NCI-H2196 (cell line): Measurements from ENCODE around the gene GOLGA1.
A peak's percentile ranks its signal among the peaks of the same experiment; 100 is the strongest.

Source experiments
- DNase-seq: peaks from one replicate; lab custom pipeline; 2025; ENCODE audit not compliant: unreplicated experiment; lab: John Stamatoyannopoulos, UW

Gene GOLGA1

DNA sequence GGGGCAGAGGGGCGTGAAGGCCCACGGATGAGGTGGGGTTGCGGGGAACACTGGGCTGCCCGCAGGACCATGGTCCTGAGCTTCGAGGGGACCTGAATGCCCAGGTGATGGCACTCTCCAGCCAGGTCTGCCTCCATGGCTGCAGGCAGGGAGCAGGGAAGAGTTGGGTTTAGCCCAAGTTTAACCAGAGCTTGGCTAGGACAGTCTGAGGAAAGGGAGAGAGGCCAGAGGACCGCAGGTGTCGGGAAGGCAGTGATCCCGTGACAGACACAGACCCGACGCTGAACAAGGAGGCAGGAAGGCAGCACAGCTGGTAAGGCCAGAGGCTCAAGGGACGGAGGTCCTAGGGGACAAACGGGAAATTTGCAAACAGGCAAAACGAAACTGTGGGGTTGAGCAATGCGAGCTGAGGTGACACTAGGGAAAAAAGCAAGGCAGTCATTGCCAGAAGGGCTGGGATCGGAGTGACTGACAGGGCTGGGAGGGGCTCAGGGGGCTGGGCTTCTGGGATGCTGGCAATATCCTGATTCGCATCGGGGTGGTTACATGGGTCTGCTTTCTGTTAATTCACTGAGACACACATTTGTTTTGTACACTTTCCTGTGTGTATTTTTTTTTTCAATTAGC, 53.9 kb downstream of the GOLGA1 start:
- DNase-seq = no peak

DNA sequence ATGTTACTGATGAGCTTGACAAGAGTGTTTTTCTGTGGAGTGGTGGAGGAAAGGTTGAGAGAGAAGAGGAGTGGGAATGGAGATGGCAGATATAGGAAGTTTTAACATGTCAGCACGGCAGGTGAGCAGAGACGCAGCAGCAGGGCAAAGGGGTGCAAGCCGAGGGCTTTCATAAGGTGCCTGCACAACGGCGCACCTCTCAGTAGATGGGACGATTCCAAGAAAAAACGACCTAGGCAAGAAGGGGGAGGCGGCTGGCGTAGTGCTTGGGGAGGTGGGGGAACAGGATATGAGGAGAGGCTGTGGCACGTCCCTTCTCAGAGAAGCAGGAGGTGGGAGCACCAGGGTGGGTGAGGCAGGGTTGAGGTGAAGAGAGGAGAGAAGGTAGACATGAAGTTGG, 54.4 kb downstream of the GOLGA1 start:
- DNase-seq = no peak

DNA sequence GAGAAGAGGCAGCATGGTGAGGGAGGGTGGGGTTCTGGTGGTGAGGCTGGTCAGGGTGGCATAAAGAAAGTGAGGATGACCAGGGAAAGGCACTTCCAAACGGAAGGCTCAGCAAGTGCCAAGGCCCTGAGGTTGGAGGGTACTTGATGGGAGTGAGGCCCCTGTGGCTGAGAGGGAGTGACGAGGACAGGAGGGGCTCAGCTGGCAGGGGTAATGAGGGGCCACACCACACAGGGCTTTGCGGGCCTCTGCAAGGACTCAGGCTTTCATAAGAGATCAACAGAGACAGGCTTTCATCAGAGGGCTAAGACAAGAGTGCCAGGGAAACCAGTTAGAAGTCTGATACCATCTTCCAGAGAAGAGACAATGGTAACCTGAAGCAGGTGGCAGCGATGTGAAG, 55.3 kb downstream of the GOLGA1 start:
- DNase-seq = no peak

DNA sequence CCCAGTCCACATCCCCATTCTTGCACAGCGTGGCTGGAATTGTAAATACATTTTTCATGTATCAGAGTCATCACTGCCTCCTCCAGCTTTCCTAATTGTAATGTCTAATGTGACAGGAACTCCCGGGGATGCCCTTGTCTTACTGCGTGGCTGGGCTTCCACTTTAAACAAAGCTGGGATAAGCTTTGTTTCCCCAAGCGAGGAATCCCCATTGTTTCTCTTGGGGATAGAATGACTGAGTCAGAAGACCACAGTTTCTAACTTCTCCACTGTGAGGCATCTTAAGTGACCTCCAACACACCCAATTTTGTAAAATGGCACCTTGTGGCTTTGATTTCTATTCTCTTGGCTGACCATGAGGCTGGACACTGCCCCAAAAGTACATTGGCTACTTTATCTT, 56.5 kb downstream of the GOLGA1 start:
- DNase-seq = no peak

DNA sequence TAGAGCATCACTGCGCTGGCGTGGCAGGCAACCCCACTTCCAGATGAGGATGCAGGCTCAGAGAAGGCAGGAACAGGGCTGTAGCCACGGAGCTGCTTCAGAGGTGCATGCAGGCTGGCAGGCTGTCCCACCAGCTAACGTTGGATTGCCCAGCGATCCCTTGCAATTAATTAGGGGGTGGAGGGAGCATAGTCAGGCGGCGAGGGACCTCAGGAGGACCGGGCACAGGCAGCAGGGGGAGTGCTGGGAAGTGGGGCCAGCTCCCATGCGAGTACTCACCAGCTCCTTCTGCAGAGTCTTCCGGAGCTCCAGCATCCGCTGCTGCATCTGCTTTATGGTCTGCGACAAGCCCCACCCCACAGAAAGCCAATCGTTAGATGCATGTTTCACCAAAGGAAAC, 58.7 kb downstream of the GOLGA1 start:
- DNase-seq = no peak

DNA sequence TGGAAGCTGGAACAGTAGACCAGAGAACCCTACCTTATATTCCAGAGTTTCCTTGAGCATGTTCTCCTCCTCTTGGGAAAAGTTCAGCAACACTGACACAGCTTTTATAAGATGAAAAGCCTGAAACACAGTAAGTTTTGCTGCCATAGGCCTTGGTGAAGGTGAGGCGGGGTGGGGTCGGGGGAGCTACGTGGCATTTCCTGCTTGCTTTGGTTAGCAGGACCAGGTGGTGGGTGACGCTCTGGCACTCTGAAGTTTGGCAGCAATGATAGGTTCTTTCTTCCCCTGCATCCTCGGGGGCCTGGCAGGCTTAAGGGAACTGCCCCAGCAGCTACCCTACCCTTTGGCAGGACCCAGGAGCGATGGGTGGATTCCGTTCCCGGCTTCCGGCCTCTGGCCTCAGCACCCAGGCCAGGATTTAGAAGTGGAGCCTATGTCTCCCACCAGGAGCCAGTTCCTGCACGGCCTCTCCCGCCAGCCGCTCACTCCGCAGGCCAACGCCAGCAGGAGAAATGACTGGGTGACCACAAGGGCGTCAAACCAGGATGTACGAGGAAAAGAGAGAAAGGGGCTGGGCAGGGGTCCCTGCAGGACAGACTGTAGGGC, 59.6 kb downstream of the GOLGA1 start:
- DNase-seq = no peak

DNA sequence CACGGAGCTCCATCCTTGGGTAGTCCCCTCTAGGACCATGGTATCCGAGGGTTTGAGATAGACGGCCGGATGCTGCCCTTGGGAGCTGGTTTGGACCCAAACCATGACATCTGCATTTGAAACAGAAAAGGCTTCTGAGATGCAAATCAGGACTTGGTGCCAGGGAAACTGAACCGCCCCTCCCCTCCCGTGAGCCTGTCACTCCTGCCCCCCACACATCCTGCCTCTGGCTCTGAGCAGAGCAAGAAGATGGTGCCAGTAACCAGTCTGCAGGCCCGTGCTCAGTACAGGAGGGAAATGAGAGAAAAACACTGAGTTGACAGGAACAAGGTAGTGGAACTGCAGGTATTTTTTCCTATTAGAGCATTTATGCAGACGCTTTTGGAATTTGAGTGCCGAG, 60.4 kb downstream of the GOLGA1 start:
- DNase-seq = no peak

DNA sequence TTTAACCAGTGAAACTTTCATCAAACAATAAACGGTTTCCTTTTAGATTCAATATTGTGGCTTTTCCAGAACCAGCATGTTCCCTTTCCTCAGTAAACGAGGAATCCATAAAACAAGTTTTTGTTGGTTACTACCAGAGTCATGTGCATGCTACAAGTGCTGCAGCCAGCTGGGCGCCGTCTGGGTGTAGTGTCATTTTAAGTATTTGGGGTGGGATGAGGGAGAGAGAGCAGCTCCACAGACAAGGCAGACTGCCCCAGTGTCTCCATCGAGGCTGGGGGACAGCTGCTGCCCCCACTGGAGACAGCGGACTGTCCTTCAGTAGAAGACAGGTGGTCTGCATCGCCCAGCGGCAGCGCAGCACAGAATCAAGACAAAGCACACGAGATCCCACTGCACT, 61.7 kb downstream of the GOLGA1 start:
- no peak for DNase-seq

DNA sequence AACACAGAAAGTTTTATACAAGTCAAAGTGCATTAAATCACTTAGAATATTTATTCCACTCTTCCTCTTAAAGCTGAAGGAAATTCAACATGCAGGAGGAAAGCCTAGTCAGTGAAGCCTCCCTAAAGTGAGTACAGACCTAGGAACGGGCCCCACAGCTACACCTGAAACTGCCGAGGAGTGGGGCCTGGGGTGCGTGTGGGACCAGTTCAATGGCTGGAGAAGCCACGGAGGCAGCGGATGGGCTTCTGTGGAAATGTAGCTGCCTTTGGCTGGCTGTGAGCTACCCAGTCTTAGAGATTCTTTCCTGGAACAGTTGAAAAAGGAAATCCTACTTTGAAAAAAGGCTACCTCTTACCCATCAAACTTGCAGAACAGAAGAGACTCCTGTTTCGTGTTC, 62.4 kb downstream of the GOLGA1 start:
- no peak for DNase-seq

DNA sequence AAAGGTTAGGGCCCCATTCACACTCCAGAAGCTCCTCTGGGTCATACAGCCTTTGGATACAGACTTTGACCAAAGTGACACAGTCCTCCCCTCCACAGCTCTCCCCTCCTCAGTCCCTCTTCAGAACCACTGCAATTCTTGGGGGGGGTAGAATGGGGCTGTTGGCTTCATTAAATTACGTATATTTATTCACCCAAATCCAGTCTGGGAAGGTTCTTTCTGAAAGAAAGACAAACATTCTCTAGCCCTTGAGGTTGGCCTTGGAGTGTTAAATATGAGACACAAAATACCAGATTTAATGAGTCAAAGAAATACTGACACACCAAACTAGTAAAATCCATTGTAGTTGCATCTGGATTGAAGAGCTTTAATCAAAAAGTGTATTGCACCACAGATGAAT, 62.9 kb downstream of the GOLGA1 start:
- DNase-seq = no peak

DNA sequence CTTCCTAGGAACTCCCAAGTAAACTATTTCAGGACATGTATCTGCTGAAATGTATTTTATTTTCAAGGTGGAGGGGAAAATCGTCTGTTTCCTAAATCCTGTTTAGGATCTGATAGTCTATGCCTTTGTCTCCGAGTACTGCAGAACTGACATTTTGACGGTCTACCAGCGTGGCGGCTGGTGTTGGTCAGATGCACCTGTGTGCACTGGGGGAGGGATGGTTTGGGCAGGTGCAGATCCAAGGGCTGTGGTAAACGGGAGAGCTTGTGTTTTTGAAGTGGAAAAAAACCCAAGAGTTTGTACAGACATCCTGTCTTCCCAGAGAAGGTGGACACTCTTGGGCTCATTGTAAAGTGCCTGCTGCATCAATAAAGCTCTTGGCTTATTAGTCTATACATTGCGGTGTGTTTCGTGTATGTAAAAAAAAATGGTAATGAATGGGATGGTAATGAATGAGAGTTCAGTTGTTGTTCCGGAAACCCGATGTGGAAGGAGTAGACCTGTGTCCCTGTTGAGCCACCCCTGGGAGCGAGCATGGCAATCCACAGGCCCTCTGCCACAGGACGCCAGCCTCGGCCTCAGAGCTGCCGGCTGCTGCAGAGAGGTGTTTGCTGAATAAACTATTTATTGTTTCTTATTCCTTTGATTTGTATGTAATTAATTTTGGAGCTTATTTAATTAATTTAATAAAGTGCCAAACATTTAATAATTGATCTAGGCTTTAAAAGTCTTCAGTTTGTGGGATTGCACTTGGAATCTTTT, 63.7 kb downstream of the GOLGA1 start:
- no peak for DNase-seq

DNA sequence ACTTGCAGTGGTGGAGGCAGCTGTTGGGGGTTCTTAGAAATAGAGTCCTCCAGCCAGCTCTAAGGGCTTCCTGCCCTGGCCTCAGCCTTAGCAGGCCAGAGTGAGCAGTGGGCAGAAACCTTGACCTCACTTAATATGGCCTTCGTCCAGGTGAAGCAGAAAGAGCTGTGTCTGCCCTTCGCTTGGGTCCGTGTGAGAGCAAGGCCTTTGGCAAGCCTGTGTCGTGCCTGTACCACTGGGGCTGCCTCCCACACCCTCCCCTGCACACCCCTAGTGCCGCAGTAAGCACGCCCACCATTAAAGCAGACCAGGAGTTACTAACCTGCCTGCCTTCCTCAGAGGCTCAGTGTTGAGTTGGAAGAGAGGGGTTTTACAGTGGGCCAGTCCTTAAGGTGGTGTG, 65.4 kb downstream of the GOLGA1 start:
- no peak for DNase-seq

DNA sequence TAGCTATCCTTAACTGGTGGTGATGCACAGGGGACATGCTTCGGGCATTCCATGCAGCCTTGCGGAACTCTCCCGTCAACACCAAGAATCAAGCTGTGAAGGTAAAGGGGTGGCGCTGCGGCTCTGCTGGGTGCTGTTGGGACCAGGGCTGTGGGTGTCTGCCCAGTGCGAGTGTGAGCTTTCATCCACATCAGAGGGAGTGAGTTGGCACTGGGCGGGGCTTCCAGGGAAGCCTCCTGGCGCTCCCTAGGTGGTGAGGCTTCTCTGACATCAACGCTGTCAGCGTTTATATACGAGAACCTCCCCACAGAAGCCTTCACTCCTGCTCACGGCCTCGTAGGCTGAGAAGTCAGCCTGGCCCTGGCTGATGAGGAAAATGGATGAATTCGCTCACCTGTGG, 67.2 kb downstream of the GOLGA1 start:
- no peak for DNase-seq

DNA sequence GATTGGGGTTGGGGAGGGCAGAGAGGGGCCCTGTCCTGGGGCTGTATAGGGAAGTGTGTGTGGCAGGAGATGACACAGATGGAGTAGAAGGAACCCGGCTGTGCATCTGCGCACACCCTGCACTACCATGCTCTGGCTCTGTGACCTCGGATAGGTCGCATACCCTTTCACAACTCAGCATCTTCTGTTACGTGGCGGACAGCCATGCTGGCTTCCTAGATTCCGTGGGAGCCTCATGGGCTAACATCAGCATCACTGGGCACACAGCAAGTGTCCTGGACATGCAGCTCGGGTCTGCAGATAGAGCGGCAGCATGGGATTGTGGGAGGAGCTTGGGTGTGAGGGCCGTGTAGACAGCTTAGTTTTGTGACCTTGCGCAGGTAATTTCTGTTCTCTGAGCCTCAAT, 69.7 kb downstream of the GOLGA1 start:
- no peak for DNase-seq

DNA sequence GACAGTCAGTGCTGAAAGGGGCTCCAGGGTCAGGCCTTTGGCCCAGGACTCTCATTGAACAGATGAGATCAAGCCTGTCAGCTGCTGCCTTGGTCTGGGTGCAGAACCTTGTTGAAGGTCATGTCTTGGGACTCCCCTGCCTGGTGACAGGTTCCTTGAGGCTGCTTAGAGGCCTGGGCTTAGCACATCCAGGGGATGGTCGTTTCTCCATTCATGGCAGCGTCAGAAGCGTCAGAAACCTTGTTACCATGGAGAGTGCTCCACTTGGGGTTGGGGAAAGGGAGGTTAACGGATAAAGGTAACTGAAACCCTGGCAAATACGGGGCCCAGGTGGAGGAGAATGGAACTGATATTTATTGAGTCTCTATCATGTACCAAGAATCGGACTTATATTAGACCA, 70.2 kb downstream of the GOLGA1 start:
- DNase-seq = no peak

DNA sequence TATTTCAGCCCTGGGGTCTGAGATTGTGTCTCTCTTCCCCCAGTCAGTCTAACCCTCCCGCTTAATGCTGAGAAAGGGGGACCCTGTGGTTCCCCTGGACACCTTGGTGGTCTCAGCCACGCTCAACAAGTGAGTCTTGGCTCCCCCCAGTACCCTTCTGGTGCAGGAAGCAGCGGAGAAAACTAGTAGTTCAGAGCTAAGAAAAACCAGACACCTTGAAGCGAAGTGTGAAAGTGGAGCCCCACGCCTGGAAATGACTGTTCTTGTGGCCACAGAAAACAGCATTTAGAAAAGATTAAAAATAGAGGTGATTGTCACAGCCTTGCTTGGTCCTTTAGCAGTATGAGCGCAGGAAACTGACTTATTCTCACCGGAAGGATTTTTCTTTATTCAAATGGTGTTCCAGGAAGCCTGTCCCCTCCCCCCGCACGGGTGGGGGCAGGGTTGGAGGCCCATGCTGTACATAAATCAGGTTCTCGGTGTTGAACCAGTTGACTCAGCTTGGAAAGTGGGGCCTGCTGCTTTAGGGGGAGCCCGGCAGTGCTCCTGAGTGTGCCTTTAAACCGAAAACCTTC, 70.8 kb downstream of the GOLGA1 start:
- DNase-seq = peak; percentile 19

DNA sequence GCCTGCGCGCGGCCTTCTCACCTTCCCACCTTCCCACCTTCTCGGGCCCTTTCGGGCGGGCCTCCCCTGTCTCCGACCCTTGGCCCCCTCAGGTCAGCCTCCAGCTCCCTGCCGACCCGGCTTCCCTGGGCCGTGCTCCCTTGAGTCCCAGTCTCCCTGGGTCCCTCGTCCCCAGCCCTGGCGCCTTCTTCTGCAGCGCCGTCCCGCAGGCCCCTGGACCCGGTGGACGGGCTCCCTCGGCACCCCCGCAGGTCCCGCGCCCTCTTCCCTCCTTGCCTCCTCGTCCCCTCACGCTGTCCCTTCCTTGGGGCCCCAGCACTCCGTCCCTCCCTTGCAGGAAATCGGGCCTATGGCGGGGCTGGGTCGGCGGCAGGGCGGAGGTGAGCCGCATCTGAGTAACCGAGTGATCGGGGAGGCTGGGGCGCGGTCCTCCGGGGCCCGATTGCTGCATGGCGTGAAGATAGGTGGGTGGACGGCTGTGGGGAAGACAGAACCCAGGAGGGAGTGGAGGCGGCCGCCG, 71.4 kb downstream of the GOLGA1 start:
- no peak for DNase-seq

DNA sequence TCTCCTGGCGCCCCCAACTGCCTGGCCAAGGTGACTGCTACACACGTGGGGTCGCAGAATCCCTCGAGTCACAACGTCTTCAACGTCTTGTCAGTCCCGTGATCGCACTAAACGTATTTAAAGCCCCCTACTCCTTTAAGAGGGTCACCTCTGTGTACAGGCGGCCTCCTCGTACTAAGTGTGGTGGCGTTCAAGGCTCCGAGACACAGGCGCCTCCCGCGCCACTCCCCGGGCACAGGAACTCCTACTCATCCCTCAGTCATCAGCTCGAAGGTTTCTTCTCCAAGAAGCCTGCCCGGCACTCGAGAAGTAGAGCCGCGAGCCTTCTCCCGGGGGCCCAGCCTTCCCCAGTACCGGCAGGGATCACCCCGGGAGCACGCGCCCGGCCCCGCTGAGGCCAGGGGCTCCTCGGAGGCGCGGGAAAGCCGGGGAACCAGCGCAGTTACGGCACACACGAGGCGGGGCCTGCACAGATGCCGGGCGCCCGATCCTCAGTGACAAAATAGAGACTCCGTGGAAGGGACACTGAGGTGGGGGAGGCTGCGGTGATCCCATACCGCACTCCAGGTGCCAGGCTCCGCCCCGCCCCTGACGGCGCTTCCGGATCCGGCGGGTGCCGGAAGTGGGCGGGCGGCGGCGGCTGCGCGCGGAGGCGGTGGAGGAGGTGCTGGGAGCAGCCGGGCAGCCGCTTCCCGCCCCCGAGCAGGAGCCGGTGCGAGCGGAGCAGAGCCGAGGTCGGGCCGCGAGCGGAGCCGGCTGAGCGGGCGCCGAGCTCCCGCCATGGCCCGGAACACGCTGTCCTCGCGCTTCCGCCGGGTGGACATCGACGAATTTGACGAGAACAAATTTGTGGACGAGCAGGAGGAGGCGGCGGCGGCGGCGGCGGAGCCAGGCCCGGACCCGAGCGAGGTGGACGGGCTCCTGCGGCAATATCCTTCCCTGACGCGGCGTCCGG, 72.1 kb downstream of the GOLGA1 start:
- DNase-seq = peak; percentile 90

DNA sequence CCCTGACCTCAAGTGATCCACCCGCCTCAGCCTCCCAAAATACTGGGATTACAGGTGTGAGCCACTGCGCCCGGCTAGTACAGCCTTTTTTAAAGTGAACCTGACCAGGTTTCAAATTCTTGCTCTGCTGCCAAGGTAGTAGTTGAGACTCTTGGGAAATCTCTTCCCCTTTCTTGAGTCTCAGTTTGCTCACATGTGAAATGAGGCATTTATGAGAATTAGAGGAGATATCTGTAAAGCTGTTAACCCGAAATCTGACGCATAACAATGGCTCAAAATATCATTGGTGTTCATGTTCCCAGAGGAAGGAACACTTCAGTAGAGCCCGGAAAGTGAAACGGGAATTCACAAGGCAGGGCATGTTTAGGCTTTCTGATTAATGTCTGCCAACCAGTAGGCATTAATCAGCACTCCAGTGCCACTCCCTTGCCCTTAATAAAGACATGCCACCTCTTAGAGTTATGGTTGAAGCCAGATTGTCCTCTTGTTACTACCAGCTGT, 77.5 kb downstream of the GOLGA1 start:
- peak; percentile 50 for DNase-seq

DNA sequence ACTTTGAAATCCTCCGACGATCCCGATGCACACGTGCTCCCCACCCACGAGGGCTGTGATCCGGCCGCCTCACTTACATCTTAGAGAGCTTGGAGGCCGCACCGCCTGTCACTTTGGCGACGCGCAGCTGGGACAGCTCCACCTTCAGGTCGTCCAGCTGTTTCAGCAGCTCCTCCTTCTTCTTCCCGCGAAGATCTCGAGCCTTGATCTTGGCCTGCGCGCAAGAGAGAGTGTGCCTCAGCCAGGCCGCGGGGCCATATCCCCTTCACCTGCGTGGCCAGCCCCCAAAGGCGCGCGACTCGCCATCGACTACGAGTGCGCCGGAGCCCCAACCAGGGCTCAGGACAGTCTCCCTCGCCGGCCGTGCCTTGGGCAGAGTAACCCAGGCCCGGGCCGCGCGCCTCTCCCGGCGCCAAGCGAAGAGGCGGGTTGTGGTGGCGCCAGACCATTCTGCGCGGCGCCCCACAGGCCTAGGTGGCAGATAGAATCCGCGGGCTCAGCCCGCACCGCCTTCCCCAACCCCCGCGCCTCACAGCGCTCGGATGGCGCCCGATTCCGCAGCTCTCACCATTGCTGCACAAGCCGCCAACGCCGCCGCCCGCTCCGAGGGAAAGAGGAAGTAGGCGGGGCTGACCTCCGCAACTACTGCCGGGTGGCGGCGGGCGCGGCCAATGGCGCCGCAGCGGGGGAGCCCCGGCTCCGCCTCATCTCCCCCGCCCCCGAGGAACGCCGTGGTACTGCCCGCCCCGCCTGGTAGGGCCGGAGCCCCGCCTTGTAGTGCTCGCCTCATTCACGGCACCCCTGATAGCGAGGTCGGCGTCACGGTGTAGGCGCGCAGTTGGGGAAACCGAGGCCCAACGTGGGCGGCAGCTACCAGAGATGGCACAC, 79.3 kb downstream of the GOLGA1 start, which contains the start of the genes ARPC5L and RPL35:
Gene ARPC5L, plus strand, starts transcription at position 789 of the 888 bp plus-strand sequence. CDS start 7,161 bp downstream, outside the sequence.
Gene RPL35, minus strand, starts transcription at position 616 of the 888 bp plus-strand sequence. Its CDS starts 45 bp downstream, at position 571.
- peak; percentile 94 for DNase-seq
